SU-DHL-6 (cell line): ENCODE data around the gene FBN2.

Experiments
- H2AFZ ChIP-seq: fragments of 200-600 bp; sonication (generic); 2 replicates; pipeline ENCODE4 v1.6.1; 2014; ENCODE audit warnings: low read depth, mild to moderate bottlenecking, moderate library complexity, mixed read lengths, antibody characterized with exemption, low read length; ENCODE audit not compliant: severe bottlenecking
- H3F3A ChIP-seq: fragments of 200-600 bp; shearing (Covaris generic); 2 replicates; pipeline ENCODE4 v1.6.0; 2016; ENCODE audit warnings: antibody characterized with exemption, mild to moderate bottlenecking; ENCODE audit not compliant: insufficient read depth
- H3K27ac ChIP-seq: fragments of 200-600 bp; sonication (generic); 2 replicates; pipeline ENCODE4 v1.5.1; 2016; ENCODE audit warnings: low read depth, mild to moderate bottlenecking, low read length, moderate library complexity, mixed read lengths
- H3K27me3 ChIP-seq: fragments of 200-600 bp; sonication (generic), shearing (Covaris generic); 2 replicates; pipeline ENCODE4 v1.6.0; 2014; ENCODE audit warnings: mild to moderate bottlenecking, low read length
- H3K36me3 ChIP-seq: fragments of 200-600 bp; sonication (generic); 2 replicates; pipeline ENCODE4 v1.6.1; 2014; ENCODE audit warnings: mild to moderate bottlenecking, low read length, mixed read lengths
- H3K4me2 ChIP-seq: fragments of 300-600, 200-600 bp; shearing (Covaris generic), sonication (generic); 2 replicates; pipeline ENCODE4 v1.6.0; 2014; ENCODE audit warnings: low read length, low read depth, mild to moderate bottlenecking; ENCODE audit not compliant: poor library complexity, severe bottlenecking
- H3K4me3 ChIP-seq: fragments of 200-600 bp; sonication (generic); 2 replicates; pipeline ENCODE4 v1.5.1; 2014; ENCODE audit warnings: antibody characterized with exemption, low read length, mild to moderate bottlenecking, mixed read lengths; ENCODE audit not compliant: insufficient read depth, poor library complexity, severe bottlenecking
- H3K79me2 ChIP-seq: fragments of 200-600 bp; sonication (generic); 2 replicates; pipeline ENCODE4 v1.6.1; 2014; ENCODE audit warnings: mild to moderate bottlenecking, low read length, moderate library complexity; ENCODE audit not compliant: insufficient read depth
- H3K9ac ChIP-seq: fragments of 200-600 bp; sonication (generic); 2 replicates; pipeline ENCODE4 v1.7.0; 2014; ENCODE audit warnings: mild to moderate bottlenecking, low read length
- H3K9me2 ChIP-seq: fragments of 200-600 bp; sonication (generic); replicated peaks from 2 replicates; pipeline ENCODE4 v1.6.1; 2014; ENCODE audit warnings: low read length; ENCODE audit not compliant: insufficient read depth
- H3K9me3 ChIP-seq: fragments of 200-600 bp; sonication (generic); 2 replicates; pipeline ENCODE4 v1.6.1; 2014; ENCODE audit warnings: low read length, mixed read lengths; ENCODE audit not compliant: insufficient read depth
- H4K20me1 ChIP-seq: fragments of 200-600 bp; sonication (generic); 2 replicates; pipeline ENCODE4 v1.6.1; 2014; ENCODE audit warnings: low read depth, mild to moderate bottlenecking, antibody characterized with exemption, low read length, moderate library complexity, mixed read lengths
- CTCF ChIP-seq: fragments of 200-600 bp; sonication (generic); IDR thresholded peaks from one replicate; pipeline ENCODE4 v1.5.1; 2017; ENCODE audit warnings: antibody characterized with exemption, mild to moderate bottlenecking, low read length, moderate library complexity; ENCODE audit not compliant: insufficient read depth, poor library complexity, severe bottlenecking
- EZH2phosphoT487 ChIP-seq: fragments of 200-600 bp; sonication (generic), shearing (Covaris generic); conservative IDR thresholded peaks from 2 replicates; pipeline ENCODE4 v1.6.1; 2018; ENCODE audit warnings: mild to moderate bottlenecking, antibody characterized with exemption, low read length, moderate library complexity, mixed read lengths

FBN2 gene

DNA sequence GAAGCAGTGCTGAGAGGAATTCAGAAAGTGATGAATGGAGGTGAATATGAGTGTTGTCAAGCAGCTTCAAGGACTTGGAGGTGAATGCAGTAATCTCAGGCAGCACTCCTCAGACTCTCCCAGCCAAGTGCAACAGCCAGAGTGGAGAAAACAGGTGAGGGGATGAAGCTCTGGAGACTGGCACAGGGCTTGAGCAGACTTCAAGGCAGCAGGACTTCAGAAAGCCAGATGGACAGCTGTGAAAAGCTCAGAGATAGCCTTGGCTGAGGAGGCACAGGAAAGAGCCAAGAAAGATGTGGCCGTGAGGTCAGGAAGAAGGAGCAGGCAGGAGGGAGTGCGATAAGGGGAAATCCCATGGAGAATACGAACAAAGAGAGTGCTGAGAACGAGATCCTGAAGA lies 194.9 kb downstream of the FBN2 start:
- H3K27ac ChIP-seq = no peak overlapping the region
- no peaks in the 10 kb centered on the region for H3K9me3 ChIP-seq
- H3K36me3 ChIP-seq = no peaks in the 10 kb centered on the region
- H3K27me3 ChIP-seq = no peaks in the 10 kb centered on the region
- H3K9ac ChIP-seq = no peak overlapping the region
- H2AFZ ChIP-seq = no peak overlapping the region
- H3K4me3 ChIP-seq = no peak overlapping the region
- no peaks in the 10 kb centered on the region for H3F3A ChIP-seq
- H3K9me2 ChIP-seq = no peaks in the 10 kb centered on the region
- H3K79me2 ChIP-seq = no peaks in the 10 kb centered on the region
- H3K4me2 ChIP-seq = no peak overlapping the region
- H4K20me1 ChIP-seq = no peaks in the 10 kb centered on the region
- no peak for TF ChIP-seq EZH2phosphoT487
- TF ChIP-seq CTCF = no peak

- H3K9ac ChIP-seq = no peak overlapping the region
- no peaks in the 10 kb centered on the region for H4K20me1 ChIP-seq
- no peak for TF ChIP-seq EZH2phosphoT487
- no peak for TF ChIP-seq CTCF
- H3K27ac ChIP-seq = no peak overlapping the region
- H3F3A ChIP-seq = no peaks in the 10 kb centered on the region
- no peaks in the 10 kb centered on the region for H3K9me3 ChIP-seq
- H2AFZ ChIP-seq = no peak overlapping the region
- no peak overlapping the region for H3K4me3 ChIP-seq
- H3K36me3 ChIP-seq = no peaks in the 10 kb centered on the region
- H3K9me2 ChIP-seq = no peaks in the 10 kb centered on the region
- no peaks in the 10 kb centered on the region for H3K79me2 ChIP-seq
- H3K4me2 ChIP-seq = no peak overlapping the region
- H3K27me3 ChIP-seq = no peaks in the 10 kb centered on the region
Observed at GRCh38 chr5:128341056-128341455, 197.0 kb downstream of the FBN2 start.

DNA sequence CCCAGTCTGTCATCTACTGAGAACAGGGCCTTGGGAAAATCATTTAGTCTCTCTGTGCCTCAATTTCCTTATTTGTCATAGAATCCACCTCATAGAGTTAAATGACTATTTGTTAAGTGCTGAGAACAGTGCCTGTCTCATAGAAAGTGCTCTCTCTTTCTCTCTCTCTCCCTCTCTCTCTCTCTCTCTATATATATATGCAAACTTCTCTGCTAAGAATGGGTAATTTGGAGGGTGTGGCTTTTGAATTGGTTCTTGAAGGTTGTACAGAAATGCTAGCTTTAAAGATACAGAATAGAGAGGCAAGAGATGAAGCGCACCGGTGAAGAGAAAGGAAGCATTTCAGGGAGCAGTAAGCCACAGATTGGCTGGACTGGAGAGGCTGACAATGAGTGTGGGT lies 197.4 kb downstream of the FBN2 start:
- Histone ChIP-seq H3K9me2 (no peaks in the 10 kb centered on the region), H3K27me3 (no peaks in the 10 kb centered on the region), H3K36me3 (no peaks in the 10 kb centered on the region), H3K9me3 (no peaks in the 10 kb centered on the region), H4K20me1 (no peaks in the 10 kb centered on the region), H3K9ac (no peak overlapping the region), H3F3A (no peaks in the 10 kb centered on the region), H2AFZ (no peak overlapping the region), H3K27ac (no peak overlapping the region), H3K79me2 (no peaks in the 10 kb centered on the region), H3K4me3 (no peak overlapping the region), H3K4me2 (no peak overlapping the region)
- TF ChIP-seq EZH2phosphoT487 (no peak), CTCF (no peak)

- no peaks in the 10 kb centered on the region for H3K9me3 ChIP-seq
- H4K20me1 ChIP-seq = no peaks in the 10 kb centered on the region
- H3F3A ChIP-seq = no peaks in the 10 kb centered on the region
- no peak overlapping the region for H3K4me2 ChIP-seq
- H3K9me2 ChIP-seq = no peaks in the 10 kb centered on the region
- TF ChIP-seq EZH2phosphoT487 (no peak), CTCF (no peak)
- no peaks in the 10 kb centered on the region for H3K27me3 ChIP-seq
- no peak overlapping the region for H3K9ac ChIP-seq
- H3K79me2 ChIP-seq = no peaks in the 10 kb centered on the region
- no peak overlapping the region for H3K27ac ChIP-seq
- H3K36me3 ChIP-seq = no peaks in the 10 kb centered on the region
- H3K4me3 ChIP-seq = no peak overlapping the region
- no peak overlapping the region for H2AFZ ChIP-seq
Observed at GRCh38 chr5:128339585-128339984, 198.5 kb downstream of the FBN2 start.
